Naive B cell (primary cell): ENCODE data around the gene PCLO. TPM values are rescaled to one million over a fixed set of nuclear protein-coding genes. Genes with fewer than 3 reads are reported as not detected.

Experiments used
- ATAC-seq, 2 donors: fragments of 150-1000 bp; cut with Tn5 transposase; 2 replicates each; pipeline ENCODE4 v1.10.0; 2021; ENCODE audit warnings: low read depth in 2 of 2, mild to moderate bottlenecking in 2 of 2, moderate library complexity in 2 of 2
- DNase-seq: peaks from one replicate; pipeline ENCODE4 v3.0.0; 2022
- H3K27ac Mint-ChIP-seq, 6 donors: one replicate each; pipeline ENCODE4 v1.8.0; 2020 to 2022; ENCODE audit warnings: mild to moderate bottlenecking in 6 of 6, mixed read lengths in 6 of 6, moderate library complexity in 5 of 6, inconsistent platforms in 2 of 6
- H3K27me3 Mint-ChIP-seq, 3 donors: one replicate each; pipeline ENCODE4 v1.8.0; 2021 to 2022; ENCODE audit warnings: mixed read lengths in 3 of 3, mild to moderate bottlenecking in 1 of 3
- H3K36me3 Mint-ChIP-seq, 2 donors: one replicate each; pipeline ENCODE4 v1.8.0; 2020 to 2022; ENCODE audit warnings: mixed read lengths in 2 of 2, inconsistent platforms in 1 of 2, mild to moderate bottlenecking in 1 of 2
- H3K4me1 Mint-ChIP-seq, 3 donors: one replicate each; pipeline ENCODE4 v1.8.0; 2020 to 2022; ENCODE audit warnings: mixed read lengths in 3 of 3, inconsistent platforms in 1 of 3, mild to moderate bottlenecking in 1 of 3, moderate library complexity in 1 of 3
- H3K4me3 Mint-ChIP-seq, 8 donors: one replicate each; pipeline ENCODE4 v1.8.0; 2020 to 2022; ENCODE audit warnings: mild to moderate bottlenecking in 8 of 8, mixed read lengths in 8 of 8, moderate library complexity in 8 of 8, inconsistent platforms in 2 of 8
- H3K9me3 Mint-ChIP-seq, 7 donors: one replicate each; pipeline ENCODE4 v1.8.0; 2020 to 2022; ENCODE audit warnings: mixed read lengths in 7 of 7, mild to moderate bottlenecking in 5 of 7, inconsistent platforms in 2 of 7, moderate library complexity in 1 of 7
- polyA plus RNA-seq, 6 donors: library from polyadenylated mRNA; unstranded; fragments of 300-500 nt; fragmentation: Illumina TruSeq; gene quantifications; one replicate each; pipeline ENCODE4 v1.2.3, GENCODE V29; 2021; ENCODE audit warnings: low read depth in 6 of 6

The PCLO gene, protein sequence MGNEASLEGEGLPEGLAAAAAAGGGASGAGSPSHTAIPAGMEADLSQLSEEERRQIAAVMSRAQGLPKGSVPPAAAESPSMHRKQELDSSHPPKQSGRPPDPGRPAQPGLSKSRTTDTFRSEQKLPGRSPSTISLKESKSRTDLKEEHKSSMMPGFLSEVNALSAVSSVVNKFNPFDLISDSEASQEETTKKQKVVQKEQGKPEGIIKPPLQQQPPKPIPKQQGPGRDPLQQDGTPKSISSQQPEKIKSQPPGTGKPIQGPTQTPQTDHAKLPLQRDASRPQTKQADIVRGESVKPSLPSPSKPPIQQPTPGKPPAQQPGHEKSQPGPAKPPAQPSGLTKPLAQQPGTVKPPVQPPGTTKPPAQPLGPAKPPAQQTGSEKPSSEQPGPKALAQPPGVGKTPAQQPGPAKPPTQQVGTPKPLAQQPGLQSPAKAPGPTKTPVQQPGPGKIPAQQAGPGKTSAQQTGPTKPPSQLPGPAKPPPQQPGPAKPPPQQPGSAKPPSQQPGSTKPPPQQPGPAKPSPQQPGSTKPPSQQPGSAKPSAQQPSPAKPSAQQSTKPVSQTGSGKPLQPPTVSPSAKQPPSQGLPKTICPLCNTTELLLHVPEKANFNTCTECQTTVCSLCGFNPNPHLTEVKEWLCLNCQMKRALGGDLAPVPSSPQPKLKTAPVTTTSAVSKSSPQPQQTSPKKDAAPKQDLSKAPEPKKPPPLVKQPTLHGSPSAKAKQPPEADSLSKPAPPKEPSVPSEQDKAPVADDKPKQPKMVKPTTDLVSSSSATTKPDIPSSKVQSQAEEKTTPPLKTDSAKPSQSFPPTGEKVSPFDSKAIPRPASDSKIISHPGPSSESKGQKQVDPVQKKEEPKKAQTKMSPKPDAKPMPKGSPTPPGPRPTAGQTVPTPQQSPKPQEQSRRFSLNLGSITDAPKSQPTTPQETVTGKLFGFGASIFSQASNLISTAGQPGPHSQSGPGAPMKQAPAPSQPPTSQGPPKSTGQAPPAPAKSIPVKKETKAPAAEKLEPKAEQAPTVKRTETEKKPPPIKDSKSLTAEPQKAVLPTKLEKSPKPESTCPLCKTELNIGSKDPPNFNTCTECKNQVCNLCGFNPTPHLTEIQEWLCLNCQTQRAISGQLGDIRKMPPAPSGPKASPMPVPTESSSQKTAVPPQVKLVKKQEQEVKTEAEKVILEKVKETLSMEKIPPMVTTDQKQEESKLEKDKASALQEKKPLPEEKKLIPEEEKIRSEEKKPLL (N-terminal part only)
- polyA plus RNA-seq, result not detected

DNA sequence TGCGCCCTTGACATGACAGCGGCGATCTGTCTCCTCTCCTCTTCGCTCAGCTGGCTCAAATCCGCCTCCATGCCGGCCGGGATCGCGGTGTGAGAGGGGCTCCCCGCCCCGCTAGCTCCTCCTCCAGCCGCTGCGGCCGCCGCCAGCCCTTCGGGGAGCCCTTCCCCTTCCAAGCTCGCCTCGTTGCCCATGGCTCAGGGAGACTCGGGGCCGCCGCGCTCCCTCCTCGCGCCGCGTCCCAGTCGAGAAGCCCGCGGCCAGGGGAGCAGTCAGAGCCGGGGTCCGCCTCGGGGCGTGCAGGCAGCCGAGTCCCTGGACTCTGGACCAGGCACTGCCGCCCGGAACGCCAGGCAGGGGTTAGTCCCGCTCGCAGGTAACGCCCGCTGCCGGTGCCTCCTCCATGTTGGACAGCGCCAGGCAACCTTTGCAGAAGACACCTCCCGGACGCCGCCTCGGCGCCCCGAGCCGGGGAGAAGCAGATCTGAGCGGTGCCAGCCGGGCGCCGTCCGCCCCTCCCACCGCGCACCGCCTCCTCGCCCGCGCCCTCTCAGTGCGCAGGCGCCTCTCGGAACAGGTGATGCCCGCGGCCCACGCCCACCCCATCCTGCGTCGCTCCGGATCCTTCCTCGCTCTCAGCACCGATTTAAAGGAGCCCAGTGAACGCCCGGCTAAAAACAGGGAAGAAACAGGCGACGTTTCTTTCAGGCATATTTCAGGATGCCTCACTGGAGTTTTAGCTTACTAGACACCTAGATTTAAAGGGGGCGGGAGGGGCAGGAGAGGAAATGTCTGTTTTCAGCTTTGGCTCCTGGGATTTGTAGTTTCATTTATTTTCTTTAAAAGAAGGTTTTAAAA, at the start of gene PCLO:
TSS of gene PCLO (minus strand) at position 483 of the 855 bp plus-strand sequence. CDS start at position 191, 292 bp downstream.
- no peaks in the 10 kb centered on the region for H3K36me3 Mint-ChIP-seq
- peaks cover 11 to 15% (median 13%) of the 10 kb centered on the region in 3 donors for H3K27me3 Mint-ChIP-seq
- peaks cover 6 to 9% (median 6%) of the 10 kb centered on the region in 3 donors for H3K4me1 Mint-ChIP-seq
- H3K9me3 Mint-ChIP-seq, result peaks cover 0 to 6% (median 2%) of the 10 kb centered on the region in 7 donors
- peak within 1 kb of the TSS in 2 of 6 donors; percentile 36 to 68 for H3K27ac Mint-ChIP-seq
- peak; percentile 79 to 80 for ATAC-seq
- peak; percentile 11 for DNase-seq
- peak within 1 kb of the TSS; percentile 46 to 85 (median 74) for H3K4me3 Mint-ChIP-seq

DNA sequence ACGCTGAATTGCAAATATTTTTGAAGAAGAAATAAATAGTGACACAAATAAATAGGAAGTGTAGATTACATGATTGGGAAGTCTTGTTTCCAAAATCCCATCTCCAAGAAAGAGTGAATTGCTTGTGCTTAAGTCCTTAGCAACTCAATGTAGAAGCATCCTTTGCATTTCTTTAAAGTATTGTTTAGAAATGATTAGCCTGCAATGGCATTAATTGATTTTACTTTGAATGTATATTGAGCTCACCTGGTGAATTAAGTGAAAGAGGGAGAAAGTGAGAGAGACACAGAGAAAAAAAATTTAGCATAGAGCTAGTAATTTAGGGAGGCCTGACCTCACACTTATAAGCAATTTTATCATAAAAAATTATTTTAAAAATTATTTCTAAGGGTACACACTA, 49.0 kb upstream of the PCLO start:
- ATAC-seq (no peak), DNase-seq (no peak)
- Mint-ChIP-seq H3K36me3 (no peaks in the 10 kb centered on the region), H3K9me3 (peaks cover 0 to 3% (median 0%) of the 10 kb centered on the region in 7 donors), H3K4me3 (no peak overlapping the region), H3K27ac (no peak overlapping the region), H3K27me3 (no peaks in the 10 kb centered on the region), H3K4me1 (no peaks in the 10 kb centered on the region)

DNA sequence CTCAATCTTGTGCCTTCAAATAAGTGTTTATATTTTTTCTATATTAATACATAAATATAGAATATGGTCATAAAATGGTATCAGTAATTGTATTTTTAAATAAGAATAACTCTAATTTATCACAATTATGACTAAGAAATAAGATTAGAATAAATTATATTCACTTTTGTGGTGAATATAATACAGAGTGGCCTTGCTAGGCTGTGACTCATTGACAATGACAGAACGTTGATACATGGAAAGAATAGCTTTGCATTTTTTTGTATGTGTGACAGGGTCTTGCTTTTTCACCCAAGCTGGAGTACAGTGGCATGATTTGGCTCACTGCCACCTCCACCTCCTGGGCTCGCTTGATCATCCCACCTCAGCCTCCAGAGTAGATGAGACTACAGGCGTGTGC, 47.8 kb upstream of the PCLO start:
- ATAC-seq, result no peak
- H3K27me3 Mint-ChIP-seq, result no peaks in the 10 kb centered on the region
- DNase-seq, result no peak
- peaks cover 0 to 3% (median 0%) of the 10 kb centered on the region in 7 donors for H3K9me3 Mint-ChIP-seq
- H3K36me3 Mint-ChIP-seq, result no peaks in the 10 kb centered on the region
- H3K4me3 Mint-ChIP-seq, result no peak overlapping the region
- H3K4me1 Mint-ChIP-seq, result no peaks in the 10 kb centered on the region
- H3K27ac Mint-ChIP-seq, result no peak overlapping the region

DNA sequence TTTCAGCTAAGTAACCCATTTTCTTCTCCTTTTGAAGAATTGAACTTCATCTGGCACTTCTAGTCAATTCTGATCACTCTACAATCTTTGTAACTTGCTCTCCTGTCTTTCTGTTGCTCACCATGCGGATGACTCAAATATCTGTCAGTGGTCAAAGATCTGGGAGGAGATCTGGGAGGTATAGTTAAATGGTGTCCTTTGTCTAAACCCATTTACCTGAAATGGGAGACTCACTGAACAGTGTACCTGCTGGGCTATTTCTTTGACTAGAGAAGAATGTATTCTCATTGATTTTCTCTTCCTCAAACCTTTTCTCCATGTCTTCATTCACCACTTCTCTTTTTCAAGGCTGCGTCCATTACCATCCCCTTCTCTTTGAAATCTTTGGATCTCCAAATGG, 42.0 kb upstream of the PCLO start:
- Mint-ChIP-seq H3K4me3 (no peak overlapping the region), H3K36me3 (no peaks in the 10 kb centered on the region), H3K4me1 (no peaks in the 10 kb centered on the region), H3K9me3 (peaks cover 0 to 7% (median 0%) of the 10 kb centered on the region in 7 donors), H3K27ac (no peak overlapping the region), H3K27me3 (no peaks in the 10 kb centered on the region)
- DNase-seq, result no peak
- no peak for ATAC-seq

- no peak for DNase-seq
- no peak for ATAC-seq
- Mint-ChIP-seq H3K9me3 (peaks cover 0 to 10% (median 2%) of the 10 kb centered on the region in 7 donors), H3K4me3 (no peak overlapping the region), H3K4me1 (no peaks in the 10 kb centered on the region), H3K36me3 (no peaks in the 10 kb centered on the region), H3K27me3 (no peaks in the 10 kb centered on the region), H3K27ac (no peak overlapping the region)
Observed at GRCh38 chr7:83201355-83201754, 38.7 kb upstream of the PCLO start.

- no peaks in the 10 kb centered on the region for H3K4me1 Mint-ChIP-seq
- no peak overlapping the region for H3K4me3 Mint-ChIP-seq
- no peak overlapping the region for H3K27ac Mint-ChIP-seq
- no peak for ATAC-seq
- H3K27me3 Mint-ChIP-seq, result no peaks in the 10 kb centered on the region
- no peaks in the 10 kb centered on the region for H3K9me3 Mint-ChIP-seq
- DNase-seq, result no peak
- H3K36me3 Mint-ChIP-seq, result no peaks in the 10 kb centered on the region
Observed at GRCh38 chr7:83190659-83191389, 28.1 kb upstream of the PCLO start.

DNA sequence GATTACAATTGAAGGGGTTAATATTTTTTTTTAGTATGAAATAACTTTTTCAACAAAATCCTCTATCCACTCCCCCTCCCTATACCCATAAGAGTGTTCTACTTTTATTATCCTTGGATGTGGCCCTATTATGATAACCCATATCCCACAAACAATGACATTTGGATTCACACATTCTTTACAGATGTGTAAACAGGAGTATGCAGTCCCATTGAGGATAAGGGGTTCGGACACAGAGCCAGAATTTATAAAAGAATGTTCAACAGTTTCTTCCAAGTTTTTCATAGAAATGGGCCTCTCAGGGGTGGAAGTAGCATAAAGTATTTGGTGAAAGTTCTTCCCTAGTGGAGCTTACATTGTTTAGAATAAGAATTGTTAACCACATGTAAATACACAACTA, 16.1 kb upstream of the PCLO start:
- H3K27me3 Mint-ChIP-seq, result no peaks in the 10 kb centered on the region

DNA sequence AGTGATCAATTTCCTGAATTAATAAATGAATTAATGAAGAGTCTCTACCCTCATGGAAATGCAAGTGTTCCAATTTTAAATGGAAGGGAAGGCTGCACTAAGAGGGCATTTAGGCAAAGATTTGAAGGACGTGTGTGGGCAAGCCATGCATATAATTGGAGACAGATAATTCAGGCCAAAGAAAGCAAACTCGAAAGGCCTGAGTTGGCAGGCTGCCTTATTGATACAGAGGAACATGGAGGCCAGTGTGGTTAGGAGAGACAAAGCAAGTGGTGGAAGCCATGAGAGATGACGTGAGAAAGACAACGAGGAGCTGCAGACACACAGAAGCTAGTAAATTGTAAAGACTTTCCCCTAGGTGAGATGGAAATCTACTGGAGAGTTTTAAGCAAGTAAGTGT, 15.4 kb upstream of the PCLO start:
- Mint-ChIP-seq H3K27ac (no peak overlapping the region), H3K36me3 (peaks cover 0 to 1% of the 10 kb centered on the region in 2 donors), H3K9me3 (peaks cover 4 to 17% (median 10%) of the 10 kb centered on the region in 7 donors), H3K4me1 (no peaks in the 10 kb centered on the region), H3K27me3 (no peaks in the 10 kb centered on the region), H3K4me3 (no peak overlapping the region)
- no peak for ATAC-seq
- no peak for DNase-seq

More for the DNA sequence above, 16.1 kb upstream of the PCLO start:
- DNase-seq (no peak), ATAC-seq (no peak)
- Mint-ChIP-seq H3K27ac (no peak overlapping the region), H3K36me3 (peaks cover 0 to 6% of the 10 kb centered on the region in 2 donors), H3K4me3 (no peak overlapping the region), H3K4me1 (no peaks in the 10 kb centered on the region), H3K9me3 (peaks cover 8 to 24% (median 13%) of the 10 kb centered on the region in 7 donors)

DNA sequence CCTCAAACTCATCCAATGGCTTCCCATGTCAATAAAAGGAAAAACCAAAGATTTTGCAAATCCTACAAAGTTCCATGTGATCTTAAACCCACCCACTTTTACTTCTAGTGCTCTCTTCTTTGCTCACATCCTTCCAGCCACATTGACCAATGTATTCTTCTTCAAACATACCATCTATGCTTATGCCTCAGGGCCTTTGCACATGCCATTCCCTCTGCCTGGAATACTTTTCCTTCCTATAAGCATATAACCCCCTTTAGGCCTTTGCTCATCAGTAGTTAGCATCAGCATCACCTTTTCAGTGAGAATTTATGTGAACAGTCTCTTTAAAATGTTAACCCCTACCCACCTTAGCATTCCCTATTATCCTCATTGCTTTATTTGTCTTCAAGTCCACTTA, 11.0 kb upstream of the PCLO start:
- Mint-ChIP-seq H3K9me3 (peaks cover 0 to 12% (median 0%) of the 10 kb centered on the region in 7 donors), H3K27ac (no peak overlapping the region), H3K4me1 (no peaks in the 10 kb centered on the region), H3K36me3 (no peaks in the 10 kb centered on the region), H3K4me3 (no peak overlapping the region), H3K27me3 (no peaks in the 10 kb centered on the region)
- ATAC-seq, result no peak
- DNase-seq, result no peak

DNA sequence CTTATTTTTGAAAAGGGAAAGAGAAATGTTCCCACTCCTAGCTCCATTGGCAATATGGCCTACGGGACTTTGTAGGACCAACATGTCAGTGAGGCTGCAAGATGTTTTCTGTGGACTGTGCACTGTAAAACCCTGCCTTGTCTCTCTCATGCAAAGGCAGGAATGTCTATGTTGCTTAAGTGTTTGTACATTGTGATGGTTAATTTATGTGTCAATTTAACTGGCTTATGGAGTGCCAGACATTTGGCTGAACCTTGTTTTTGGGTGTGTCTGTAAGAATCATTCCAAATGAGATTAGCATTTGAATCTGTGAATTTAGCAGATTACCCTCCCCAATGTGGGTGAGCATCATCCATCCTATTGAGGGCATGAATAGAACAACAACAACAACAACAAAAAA, 4.1 kb upstream of the PCLO start:
- ATAC-seq (no peak), DNase-seq (no peak)
- Mint-ChIP-seq H3K27me3 (peaks cover 4 to 6% (median 4%) of the 10 kb centered on the region in 3 donors), H3K27ac (no peak overlapping the region), H3K9me3 (peaks cover 0 to 6% (median 2%) of the 10 kb centered on the region in 7 donors), H3K4me3 (no peak overlapping the region), H3K4me1 (peaks cover 3 to 7% (median 5%) of the 10 kb centered on the region in 3 donors), H3K36me3 (no peaks in the 10 kb centered on the region)

- DNase-seq, result no peak
- peak overlapping the region; percentile 46 to 85 (median 70) for H3K4me3 Mint-ChIP-seq
- H3K27me3 Mint-ChIP-seq, result peaks cover 11 to 15% (median 13%) of the 10 kb centered on the region in 3 donors
- H3K9me3 Mint-ChIP-seq, result peaks cover 0 to 6% (median 2%) of the 10 kb centered on the region in 7 donors
- peak overlapping the region in 2 of 6 donors; percentile 36 to 68 for H3K27ac Mint-ChIP-seq
- peak in 1 of 2 donors; percentile 25 for ATAC-seq
- H3K4me1 Mint-ChIP-seq, result peaks cover 6 to 9% (median 6%) of the 10 kb centered on the region in 3 donors
- H3K36me3 Mint-ChIP-seq, result no peaks in the 10 kb centered on the region
Observed at GRCh38 chr7:83161899-83162401, 734 bp downstream of the PCLO start.
